ENCODE measurements around the gene CORO6. TPM values are rescaled to one million over a fixed set of nuclear protein-coding genes. Genes with fewer than 3 reads are reported as not detected.

Gene CORO6
- total and polyA plus RNA-seq, 5 donors from 2014 or later, result 0.15 to 4.3 (median 0.45) TPM; not detected in 1

DNA sequence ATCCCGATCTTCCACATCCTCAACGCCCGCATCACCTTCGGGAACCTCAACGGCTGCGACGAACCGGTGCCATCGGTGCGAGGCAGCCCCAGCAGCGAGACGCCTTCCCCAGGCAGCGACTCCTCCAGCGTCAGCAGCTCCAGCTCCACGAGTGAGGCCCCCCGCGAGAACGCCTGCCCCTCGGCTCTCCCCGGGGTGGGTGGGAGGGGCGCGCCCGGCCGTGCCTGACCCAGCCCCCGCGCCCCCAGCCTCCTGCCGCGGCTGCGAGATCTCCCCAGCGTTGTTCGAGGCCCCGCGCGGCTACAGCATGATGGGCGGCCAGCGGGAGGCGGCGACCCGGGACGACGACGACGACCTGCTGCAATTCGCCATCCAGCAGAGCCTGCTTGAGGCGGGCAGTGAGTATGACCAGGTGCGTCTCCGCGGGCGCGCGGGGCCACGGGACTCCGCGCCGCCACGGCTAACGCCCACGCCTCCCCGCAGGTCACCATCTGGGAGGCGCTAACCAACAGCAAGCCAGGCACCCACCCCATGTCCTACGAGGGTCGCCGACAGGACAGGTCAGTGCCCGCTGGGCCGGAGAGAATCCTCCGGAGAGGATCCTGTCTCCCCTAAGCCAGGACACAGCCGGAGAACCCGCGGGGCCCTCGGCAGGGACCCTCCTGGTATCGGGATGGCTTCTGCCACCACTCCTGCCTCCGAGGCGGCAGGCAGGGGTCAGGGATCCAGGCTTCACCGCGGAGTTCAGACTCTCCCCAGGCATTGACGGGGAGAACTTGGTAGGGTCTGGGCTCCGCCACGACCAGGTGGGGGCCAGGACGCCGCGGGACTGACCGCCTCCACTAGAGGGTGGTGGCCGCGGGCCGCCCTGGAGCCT, 10.1 kb downstream of the CORO6 start:
- Histone ChIP-seq H3K4me3 (ENCODE audit: low read depth, low read length) (no peak overlapping the region), H3K4me1 (ENCODE audit: control insufficient read depth, insufficient read depth, low read length, poor library complexity, severe bottlenecking) (peaks cover 50% of the 10 kb centered on the region)
- H3K9me3 Mint-ChIP-seq, result no peaks in the 10 kb centered on the region

DNA sequence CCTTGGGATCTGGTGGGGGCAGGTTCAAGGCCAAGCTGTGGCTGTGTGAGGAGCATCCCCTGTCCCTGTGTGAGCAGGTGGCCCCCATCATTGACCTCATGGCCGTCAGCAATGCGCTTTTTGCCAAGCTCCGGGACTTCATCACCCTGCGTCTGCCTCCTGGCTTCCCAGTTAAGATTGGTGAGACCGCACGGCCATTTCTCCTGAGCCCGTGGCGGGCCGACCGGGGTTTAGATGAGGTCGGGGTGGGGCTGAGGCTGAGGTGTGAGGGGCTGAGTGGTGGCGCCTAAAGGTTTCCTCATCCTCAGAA, 10.7 kb downstream of the CORO6 start:
- Histone ChIP-seq H3K27ac (ENCODE audit: insufficient read depth, low read length, poor library complexity, severe bottlenecking) (no peak overlapping the region), H3K4me3 (ENCODE audit: low read depth, low read length) (no peak overlapping the region), H3K9me3 (ENCODE audit: control insufficient read depth in 2 of 2, low read length in 2 of 2) (no peaks in the 10 kb centered on the region), H3K27me3 (ENCODE audit: control insufficient read depth, insufficient read depth, low read length) (no peaks in the 10 kb centered on the region), H3K36me3 (ENCODE audit: control insufficient read depth, insufficient read depth, low read length) (no peaks in the 10 kb centered on the region), H3K4me1 (ENCODE audit: control insufficient read depth, insufficient read depth, low read length, poor library complexity, severe bottlenecking) (peaks cover 44% of the 10 kb centered on the region)
- H3K27me3 Mint-ChIP-seq, result peaks cover 4% of the 10 kb centered on the region
- no peak for ATAC-seq (ENCODE audit: low read depth in 2 of 2)
- peaks cover 3 to 33% (median 18%) of the 10 kb centered on the region in 4 donors for H3K4me1 Mint-ChIP-seq
- no peak overlapping the region for H3K27ac Mint-ChIP-seq
- no peak for DNase-seq
- no peaks in the 10 kb centered on the region for H3K36me3 Mint-ChIP-seq
- peak overlapping the region in 1 of 4 donors; percentile 92 for H3K4me3 Mint-ChIP-seq
- H3K9me3 Mint-ChIP-seq, result no peaks in the 10 kb centered on the region

More for the DNA sequence above, 10.1 kb downstream of the CORO6 start:
- Histone ChIP-seq H3K27me3 (ENCODE audit: control insufficient read depth, insufficient read depth, low read length) (no peaks in the 10 kb centered on the region), H3K36me3 (ENCODE audit: control insufficient read depth, insufficient read depth, low read length) (no peaks in the 10 kb centered on the region), H3K27ac (ENCODE audit: insufficient read depth, low read length, poor library complexity, severe bottlenecking) (no peak overlapping the region), H3K9me3 (ENCODE audit: control insufficient read depth in 2 of 2, low read length in 2 of 2) (no peaks in the 10 kb centered on the region)
- Mint-ChIP-seq H3K27ac (no peak overlapping the region), H3K36me3 (no peaks in the 10 kb centered on the region), H3K4me1 (peaks cover 3 to 38% (median 20%) of the 10 kb centered on the region in 4 donors), H3K27me3 (peaks cover 7% of the 10 kb centered on the region), H3K4me3 (peak overlapping the region in 2 of 4 donors; percentile 50 to 64)
- DNase-seq (no peak), ATAC-seq (ENCODE audit: low read depth in 2 of 2) (no peak)

DNA sequence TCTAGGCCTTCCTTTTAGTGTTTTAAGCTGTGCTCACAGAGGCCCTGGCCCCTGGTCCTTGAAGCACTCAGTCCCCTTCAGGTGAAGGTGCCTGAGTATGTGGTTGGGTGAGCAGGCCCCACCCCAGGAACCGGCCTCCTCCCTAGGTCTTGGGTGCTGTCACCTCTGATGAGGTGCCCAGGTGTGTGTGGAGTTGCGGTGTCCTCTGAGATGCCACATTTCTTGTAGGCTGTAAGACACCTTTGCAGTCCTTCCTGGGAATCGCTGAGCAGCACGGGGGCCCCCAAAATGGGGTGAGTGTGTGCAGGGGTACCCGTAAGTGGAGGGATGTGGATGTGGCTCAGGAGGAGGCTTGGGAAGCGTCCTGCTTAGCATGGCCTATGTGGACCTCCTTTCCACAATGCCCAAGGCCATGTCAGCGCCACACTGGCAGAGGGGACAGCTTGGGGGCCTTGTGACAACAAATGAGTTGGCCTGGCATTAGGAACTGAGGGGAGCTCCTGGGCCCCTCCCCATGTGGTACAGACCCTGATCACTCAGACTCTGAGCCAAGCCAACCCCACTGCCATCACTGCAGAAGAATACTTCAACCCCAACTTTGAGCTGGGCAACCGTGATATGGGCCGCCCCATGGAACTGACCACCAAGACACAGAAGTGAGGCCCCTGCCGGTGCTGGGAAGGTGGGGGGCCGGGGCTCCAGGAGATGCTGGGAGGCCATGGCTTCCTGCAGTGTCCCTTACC, 11.2 kb downstream of the CORO6 start:
- ATAC-seq (ENCODE audit: low read depth in 2 of 2) (no peak), DNase-seq (no peak)
- Histone ChIP-seq H3K27ac (ENCODE audit: insufficient read depth, low read length, poor library complexity, severe bottlenecking) (no peak overlapping the region), H3K36me3 (ENCODE audit: control insufficient read depth, insufficient read depth, low read length) (no peaks in the 10 kb centered on the region), H3K4me1 (ENCODE audit: control insufficient read depth, insufficient read depth, low read length, poor library complexity, severe bottlenecking) (peaks cover 39% of the 10 kb centered on the region), H3K9me3 (ENCODE audit: control insufficient read depth in 2 of 2, low read length in 2 of 2) (no peaks in the 10 kb centered on the region), H3K27me3 (ENCODE audit: control insufficient read depth, insufficient read depth, low read length) (no peaks in the 10 kb centered on the region), H3K4me3 (ENCODE audit: low read depth, low read length) (no peak overlapping the region)
- peak overlapping the region; percentile 15 to 92 (median 20) for H3K4me3 Mint-ChIP-seq
- H3K27ac Mint-ChIP-seq, result no peak overlapping the region
- H3K27me3 Mint-ChIP-seq, result no peaks in the 10 kb centered on the region
- no peaks in the 10 kb centered on the region for H3K36me3 Mint-ChIP-seq
- no peaks in the 10 kb centered on the region for H3K9me3 Mint-ChIP-seq
- H3K4me1 Mint-ChIP-seq, result peaks cover 3 to 28% (median 16%) of the 10 kb centered on the region in 4 donors

DNA sequence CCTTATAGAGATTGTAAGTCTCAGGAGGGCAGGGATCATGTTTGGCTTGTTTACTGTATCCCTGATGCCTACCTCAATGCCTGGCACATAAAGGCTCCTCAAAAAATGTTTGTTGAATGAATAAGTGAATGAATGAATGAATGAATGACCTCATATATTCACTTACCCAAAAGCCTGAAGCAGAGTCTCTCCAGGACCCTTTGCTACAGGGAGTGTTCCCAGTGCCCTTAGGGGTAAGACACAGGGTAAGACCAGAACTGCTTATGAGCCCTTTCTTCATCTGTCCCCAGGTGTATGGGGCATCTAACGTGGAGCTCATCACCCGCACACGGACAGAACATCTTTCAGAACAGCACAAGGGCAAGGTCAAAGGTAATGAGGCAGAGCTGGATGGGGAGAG, 12.3 kb downstream of the CORO6 start:
- Histone ChIP-seq H3K4me1 (ENCODE audit: control insufficient read depth, insufficient read depth, low read length, poor library complexity, severe bottlenecking) (peaks cover 28% of the 10 kb centered on the region), H3K36me3 (ENCODE audit: control insufficient read depth, insufficient read depth, low read length) (no peaks in the 10 kb centered on the region), H3K27ac (ENCODE audit: insufficient read depth, low read length, poor library complexity, severe bottlenecking) (no peak overlapping the region), H3K4me3 (ENCODE audit: low read depth, low read length) (no peak overlapping the region), H3K27me3 (ENCODE audit: control insufficient read depth, insufficient read depth, low read length) (no peaks in the 10 kb centered on the region), H3K9me3 (ENCODE audit: control insufficient read depth in 2 of 2, low read length in 2 of 2) (no peaks in the 10 kb centered on the region)
- ATAC-seq (ENCODE audit: low read depth in 2 of 2) (no peak), DNase-seq (no peak)
- Mint-ChIP-seq H3K27ac (no peak overlapping the region), H3K9me3 (no peaks in the 10 kb centered on the region), H3K4me3 (peak overlapping the region in 1 of 4 donors; percentile 92), H3K36me3 (no peaks in the 10 kb centered on the region), H3K27me3 (no peaks in the 10 kb centered on the region), H3K4me1 (peaks cover 3 to 18% (median 11%) of the 10 kb centered on the region in 4 donors)

DNA sequence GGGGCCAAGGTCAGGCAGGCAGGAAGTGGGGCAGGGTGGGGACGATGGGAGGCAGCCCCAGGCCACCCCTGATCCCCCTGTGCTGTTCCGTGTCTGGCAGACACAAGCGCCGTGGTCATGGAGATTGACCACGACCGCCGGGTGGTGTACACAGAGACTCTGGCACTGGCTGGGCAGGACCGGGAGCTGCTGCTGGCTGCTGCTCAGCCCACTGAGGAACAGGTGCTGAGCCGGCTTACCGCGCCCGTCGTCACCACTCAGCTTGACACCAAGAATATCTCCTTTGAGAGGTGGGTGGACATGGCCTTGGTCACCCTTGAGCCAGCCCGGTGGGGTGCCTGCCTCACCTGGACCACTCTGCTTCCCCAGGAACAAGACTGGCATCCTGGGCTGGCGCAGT, 13.7 kb downstream of the CORO6 start:
- Mint-ChIP-seq H3K36me3 (no peaks in the 10 kb centered on the region), H3K9me3 (no peaks in the 10 kb centered on the region), H3K4me1 (peaks cover 0 to 4% (median 2%) of the 10 kb centered on the region in 4 donors), H3K27me3 (no peaks in the 10 kb centered on the region), H3K27ac (no peak overlapping the region), H3K4me3 (no peak overlapping the region)
- no peaks in the 10 kb centered on the region for H3K9me3 ChIP-seq (ENCODE audit: control insufficient read depth in 2 of 2, low read length in 2 of 2)
- no peak overlapping the region for H3K27ac ChIP-seq (ENCODE audit: insufficient read depth, low read length, poor library complexity, severe bottlenecking)
- no peak overlapping the region for H3K4me3 ChIP-seq (ENCODE audit: low read depth, low read length)
- H3K27me3 ChIP-seq (ENCODE audit: control insufficient read depth, insufficient read depth, low read length), result no peaks in the 10 kb centered on the region
- no peak for DNase-seq
- peaks cover 14% of the 10 kb centered on the region for H3K4me1 ChIP-seq (ENCODE audit: control insufficient read depth, insufficient read depth, low read length, poor library complexity, severe bottlenecking)
- ATAC-seq (ENCODE audit: low read depth in 2 of 2), result no peak
- no peaks in the 10 kb centered on the region for H3K36me3 ChIP-seq (ENCODE audit: control insufficient read depth, insufficient read depth, low read length)

- Histone ChIP-seq H3K27me3 (ENCODE audit: control insufficient read depth, insufficient read depth, low read length) (no peaks in the 10 kb centered on the region), H3K4me3 (ENCODE audit: low read depth, low read length) (no peak overlapping the region), H3K4me1 (ENCODE audit: control insufficient read depth, insufficient read depth, low read length, poor library complexity, severe bottlenecking) (peaks cover under 1% of the 10 kb centered on the region), H3K27ac (ENCODE audit: insufficient read depth, low read length, poor library complexity, severe bottlenecking) (no peak overlapping the region), H3K36me3 (ENCODE audit: control insufficient read depth, insufficient read depth, low read length) (no peaks in the 10 kb centered on the region), H3K9me3 (ENCODE audit: control insufficient read depth in 2 of 2, low read length in 2 of 2) (no peaks in the 10 kb centered on the region)
- no peak overlapping the region for H3K27ac Mint-ChIP-seq
- ATAC-seq (ENCODE audit: low read depth in 2 of 2) (no peak), DNase-seq (no peak)
- no peaks in the 10 kb centered on the region for H3K36me3 Mint-ChIP-seq
- peaks cover 0 to 4% (median 0%) of the 10 kb centered on the region in 4 donors for H3K4me1 Mint-ChIP-seq
- no peaks in the 10 kb centered on the region for H3K27me3 Mint-ChIP-seq
- no peaks in the 10 kb centered on the region for H3K9me3 Mint-ChIP-seq
- no peak overlapping the region for H3K4me3 Mint-ChIP-seq
Measured at GRCh38 chr17:29607557-29608195, 15.0 kb downstream of the CORO6 start.

DNA sequence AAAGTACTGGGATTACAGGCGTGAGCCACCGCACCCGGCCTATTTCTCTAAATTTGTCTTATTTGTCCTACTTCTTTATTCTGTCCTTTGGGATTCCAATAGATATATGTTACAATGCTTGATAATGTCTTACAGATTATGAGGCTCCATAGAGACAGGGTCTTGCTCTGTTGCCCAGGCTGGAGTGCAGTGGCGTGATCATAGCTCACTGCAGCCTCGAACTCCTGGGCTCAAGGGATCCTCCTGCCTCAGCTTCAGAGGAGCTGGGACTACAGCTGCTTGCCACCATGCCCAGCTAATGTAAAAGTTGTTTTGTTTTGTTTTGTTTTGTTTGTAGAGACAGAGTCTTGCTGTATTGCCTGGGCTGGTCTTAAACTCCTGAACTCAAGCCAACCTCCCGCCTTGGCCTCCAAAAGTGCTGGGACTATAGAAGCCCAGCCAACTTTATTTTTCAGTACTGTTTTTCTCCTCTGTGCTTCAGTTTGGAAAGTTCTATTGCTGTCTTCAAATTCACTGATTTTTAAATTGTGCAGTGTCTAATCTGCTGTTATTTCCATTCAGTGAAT, 19.5 kb downstream of the CORO6 start:
- Mint-ChIP-seq H3K27ac (no peak overlapping the region), H3K9me3 (no peaks in the 10 kb centered on the region), H3K27me3 (no peaks in the 10 kb centered on the region), H3K36me3 (no peaks in the 10 kb centered on the region), H3K4me3 (no peak overlapping the region), H3K4me1 (peaks cover 0 to 6% (median 4%) of the 10 kb centered on the region in 4 donors)
- H3K9me3 ChIP-seq (ENCODE audit: control insufficient read depth in 2 of 2, low read length in 2 of 2), result no peaks in the 10 kb centered on the region
- DNase-seq (no peak), ATAC-seq (ENCODE audit: low read depth in 2 of 2) (no peak)
- H3K36me3 ChIP-seq (ENCODE audit: control insufficient read depth, insufficient read depth, low read length), result no peaks in the 10 kb centered on the region
- H3K4me3 ChIP-seq (ENCODE audit: low read depth, low read length), result no peak overlapping the region
- no peak overlapping the region for H3K27ac ChIP-seq (ENCODE audit: insufficient read depth, low read length, poor library complexity, severe bottlenecking)
- H3K27me3 ChIP-seq (ENCODE audit: control insufficient read depth, insufficient read depth, low read length), result no peaks in the 10 kb centered on the region
- no peaks in the 10 kb centered on the region for H3K4me1 ChIP-seq (ENCODE audit: control insufficient read depth, insufficient read depth, low read length, poor library complexity, severe bottlenecking)

All from CD4-positive, CD25-positive, alpha-beta regulatory T cell (primary cell).